NCI-H748 (cell line): ENCODE measurements around the gene BOC.

Experiments
- DNase-seq: peaks from one replicate; lab custom pipeline; 2025; ENCODE audit not compliant: unreplicated experiment; lab: John Stamatoyannopoulos, UW

BOC gene

GRCh38 chr3:113193288-113193687 lies 18.1 kb upstream of the BOC start:
- DNase-seq: no peak

GRCh38 chr3:113193719-113194118 lies 17.6 kb upstream of the BOC start:
- no peak for DNase-seq

GRCh38 chr3:113194823-113195401 lies 16.4 kb upstream of the BOC start:
- no peak for DNase-seq

- DNase-seq: no peak
Measured at GRCh38 chr3:113200351-113200750, 11.0 kb upstream of the BOC start.

- DNase-seq: no peak
Measured at GRCh38 chr3:113200946-113201345, 10.4 kb upstream of the BOC start.

- no peak for DNase-seq
Measured at GRCh38 chr3:113204371-113204770, 7.0 kb upstream of the BOC start.

GRCh38 chr3:113205481-113205880 lies 5.9 kb upstream of the BOC start:
- no peak for DNase-seq

- no peak for DNase-seq
Measured at GRCh38 chr3:113210604-113211329, 590 bp upstream of the BOC start.

GRCh38 chr3:113212150-113212843 lies 940 bp downstream of the BOC start:
- DNase-seq: peak; percentile 47

GRCh38 chr3:113212844-113213375 lies 1.6 kb downstream of the BOC start:
- no peak for DNase-seq

- no peak for DNase-seq
Measured at GRCh38 chr3:113213896-113214587, 2.7 kb downstream of the BOC start.

GRCh38 chr3:113214917-113215595 lies 3.7 kb downstream of the BOC start:
- DNase-seq: no peak

- no peak for DNase-seq
Measured at GRCh38 chr3:113216393-113216792, 5.0 kb downstream of the BOC start.

GRCh38 chr3:113218011-113218680 lies 6.8 kb downstream of the BOC start:
- no peak for DNase-seq

- no peak for DNase-seq
Measured at GRCh38 chr3:113218681-113219045, 7.3 kb downstream of the BOC start.

- DNase-seq: no peak
Measured at GRCh38 chr3:113219605-113220300, 8.4 kb downstream of the BOC start.

GRCh38 chr3:113220721-113221120 lies 9.4 kb downstream of the BOC start:
- DNase-seq: no peak

GRCh38 chr3:113221721-113222257 lies 10.4 kb downstream of the BOC start:
- DNase-seq: no peak

- no peak for DNase-seq
Measured at GRCh38 chr3:113222451-113223086, 11.2 kb downstream of the BOC start.
